GM19240 (cell line): Measurements from ENCODE around the gene AMZ2.

Experiments used
- DNase-seq: peaks from one replicate; pipeline ENCODE4 v3.0.0; 2011; ENCODE audit warnings: low spot score; ENCODE audit not compliant: insufficient read length

Gene AMZ2

DNA sequence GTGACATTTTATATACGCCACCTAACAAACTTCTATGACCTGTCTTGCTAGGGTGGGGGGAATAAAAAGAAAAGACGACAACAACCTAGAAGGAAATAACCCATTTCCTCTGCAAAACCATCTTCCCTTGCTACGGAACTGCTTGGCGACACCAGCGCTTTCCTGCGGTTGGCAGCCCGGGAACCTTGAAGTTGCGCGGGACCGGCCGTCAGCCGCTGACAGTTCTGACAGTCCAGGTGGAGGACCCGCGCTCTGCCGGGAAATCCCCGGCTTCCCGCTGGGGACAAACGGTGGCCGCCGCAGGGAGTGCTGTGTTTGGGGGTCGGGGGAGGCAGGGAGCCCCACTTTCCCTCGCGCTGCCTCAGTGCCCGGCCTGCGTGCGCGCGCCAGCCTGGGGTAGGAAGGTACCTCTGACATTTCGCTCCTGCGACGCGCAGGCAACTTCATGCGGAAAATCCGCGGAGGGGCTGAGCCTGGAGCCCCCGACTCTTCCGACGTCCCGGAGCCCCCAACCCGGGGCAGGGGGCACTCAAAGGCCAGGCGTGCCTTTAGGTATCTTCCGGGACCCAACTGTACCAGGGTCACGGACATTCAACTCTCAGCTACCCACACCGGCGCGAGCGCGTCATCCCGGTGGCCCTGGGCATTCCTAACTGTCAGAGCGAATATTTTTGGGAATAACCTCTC is 42.6 kb downstream of the AMZ2 start:
- no peak for DNase-seq

- DNase-seq = peak; percentile 63
Observed at GRCh38 chr17:68290955-68291835, 43.4 kb downstream of the AMZ2 start, which contains the start of the genes ARSG and SLC16A6. TSS of gene ARSG (plus strand) at chr17:68291495. CDS start at chr17:68307494, 15,999 bp downstream. TSS of gene SLC16A6 (minus strand) at chr17:68291127. CDS start at chr17:68278320, 12,807 bp downstream.

- peak; percentile 78 for DNase-seq
Observed at GRCh38 chr17:68291836-68292688, 44.2 kb downstream of the AMZ2 start.

- DNase-seq = no peak
Observed at GRCh38 chr17:68292689-68293040, 44.8 kb downstream of the AMZ2 start.

DNA sequence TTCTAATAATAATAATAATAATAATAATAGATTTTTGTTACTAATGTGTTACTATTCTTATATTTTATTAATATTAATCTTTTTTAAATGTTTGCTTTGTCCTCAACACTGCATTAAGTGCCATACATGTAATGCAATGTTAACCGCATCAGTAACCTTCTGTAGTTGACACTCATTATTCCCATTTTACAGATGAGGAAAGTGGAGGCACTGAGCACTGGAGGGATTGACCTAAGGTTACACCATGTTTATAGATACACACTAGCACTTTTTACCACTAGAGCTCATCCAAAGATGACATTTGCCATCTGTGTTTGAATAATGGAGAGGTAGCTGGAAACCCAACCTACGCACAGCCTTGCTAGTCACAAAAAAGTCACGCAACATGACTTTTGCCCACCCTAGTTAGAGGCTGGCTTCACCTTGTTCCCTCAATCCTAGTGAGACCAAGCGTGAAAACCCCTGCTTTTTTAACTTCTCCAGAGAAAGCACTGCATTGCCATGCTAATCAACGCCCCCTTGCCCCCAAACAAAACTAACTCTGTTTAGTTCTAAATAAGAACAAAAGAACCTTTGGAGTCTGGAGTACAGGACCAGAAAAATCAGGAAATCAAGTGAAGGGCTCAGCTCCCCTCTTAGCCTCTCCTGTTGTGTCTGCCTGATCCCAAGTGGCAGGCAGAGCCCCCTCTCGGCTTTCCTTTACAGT is 45.8 kb downstream of the AMZ2 start:
- DNase-seq = no peak

- DNase-seq = no peak
Observed at GRCh38 chr17:68294196-68294555, 46.3 kb downstream of the AMZ2 start.

- no peak for DNase-seq
Observed at GRCh38 chr17:68294617-68295016, 46.8 kb downstream of the AMZ2 start.

- DNase-seq = no peak
Observed at GRCh38 chr17:68295086-68295485, 47.2 kb downstream of the AMZ2 start.

DNA sequence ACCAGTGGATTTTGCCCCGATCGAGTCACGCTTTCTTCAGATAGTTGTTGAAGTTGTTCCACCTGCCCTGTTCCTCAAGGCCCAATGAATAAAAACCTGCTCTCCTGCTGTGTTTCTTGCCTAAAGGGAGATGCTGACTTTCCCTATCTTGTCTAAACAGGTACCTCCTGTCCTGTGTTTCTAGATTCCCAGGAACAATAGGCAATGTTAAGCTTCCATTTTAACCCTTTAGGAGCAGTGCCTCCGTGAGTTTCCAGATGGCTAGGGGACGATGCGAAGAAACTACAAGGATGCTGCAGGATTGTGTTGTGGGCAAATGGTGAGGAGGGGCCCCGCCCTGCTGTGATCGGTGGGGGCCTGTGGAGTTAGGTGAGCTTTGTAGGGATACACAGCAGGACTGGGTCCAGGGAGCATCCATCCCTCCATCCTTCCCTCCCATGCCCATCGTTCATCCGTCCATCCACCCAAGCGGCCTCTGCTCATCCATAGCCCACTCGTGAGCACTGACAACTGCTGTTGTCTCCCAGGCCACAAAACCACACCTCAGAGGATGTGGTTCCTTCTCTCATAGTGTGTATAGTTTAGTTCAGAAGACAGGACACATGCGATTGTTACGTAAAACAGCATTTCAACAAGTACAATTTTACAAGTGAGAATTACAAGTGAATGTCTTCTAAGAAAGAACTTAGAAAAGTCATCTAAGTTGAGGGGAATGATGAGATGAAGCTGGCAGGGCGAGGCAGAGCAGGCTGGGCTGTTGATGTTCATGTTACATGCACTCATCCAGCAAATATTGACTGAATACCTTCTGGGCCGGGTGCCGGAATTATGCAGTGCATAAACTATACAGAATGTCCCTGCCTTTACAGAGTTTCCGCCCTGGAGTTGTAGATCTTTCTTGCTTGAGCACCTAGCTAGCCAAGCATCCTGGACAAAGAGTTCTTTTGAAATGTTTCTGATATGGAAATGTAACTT is 48.7 kb downstream of the AMZ2 start:
- no peak for DNase-seq

DNA sequence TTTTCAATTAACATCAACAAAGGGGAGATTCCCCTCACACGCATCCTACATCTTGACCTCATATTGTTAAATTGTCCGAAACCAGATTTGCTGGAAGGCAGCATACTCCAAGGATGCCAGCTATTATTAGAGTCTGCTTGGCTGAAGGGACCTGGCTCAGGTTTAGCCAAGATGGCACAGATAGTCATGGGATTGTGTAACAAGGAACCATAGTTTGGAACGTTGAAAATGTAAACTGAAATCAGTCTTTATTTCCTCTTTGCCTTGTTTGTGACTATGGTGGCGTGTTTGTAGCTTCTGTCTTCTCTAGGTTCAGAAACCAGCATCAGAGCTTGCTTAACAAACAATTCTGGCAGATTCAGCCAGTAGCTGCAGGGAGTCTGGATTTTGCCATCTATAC is 49.4 kb downstream of the AMZ2 start:
- DNase-seq = no peak

DNA sequence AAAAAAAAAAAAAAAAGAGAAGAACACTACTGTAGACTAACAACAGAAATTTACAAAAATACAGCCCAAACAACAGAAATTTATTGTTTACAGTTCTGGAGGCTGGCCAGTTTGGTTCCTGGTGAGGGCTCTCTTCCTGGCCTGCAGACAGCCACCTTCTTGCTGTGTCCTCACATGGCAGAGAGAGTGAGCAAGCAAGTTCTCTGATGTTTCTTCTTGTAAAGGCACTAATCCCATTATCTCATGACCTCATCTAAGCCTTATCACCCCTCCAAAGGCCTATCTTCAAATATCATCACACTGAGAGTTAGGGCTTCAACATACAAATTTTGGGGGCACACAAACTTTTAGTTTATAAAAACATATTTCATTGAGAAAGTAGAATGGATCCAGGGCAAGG is 50.8 kb downstream of the AMZ2 start:
- no peak for DNase-seq

- DNase-seq = no peak
Observed at GRCh38 chr17:68299817-68300216, 52.0 kb downstream of the AMZ2 start.

DNA sequence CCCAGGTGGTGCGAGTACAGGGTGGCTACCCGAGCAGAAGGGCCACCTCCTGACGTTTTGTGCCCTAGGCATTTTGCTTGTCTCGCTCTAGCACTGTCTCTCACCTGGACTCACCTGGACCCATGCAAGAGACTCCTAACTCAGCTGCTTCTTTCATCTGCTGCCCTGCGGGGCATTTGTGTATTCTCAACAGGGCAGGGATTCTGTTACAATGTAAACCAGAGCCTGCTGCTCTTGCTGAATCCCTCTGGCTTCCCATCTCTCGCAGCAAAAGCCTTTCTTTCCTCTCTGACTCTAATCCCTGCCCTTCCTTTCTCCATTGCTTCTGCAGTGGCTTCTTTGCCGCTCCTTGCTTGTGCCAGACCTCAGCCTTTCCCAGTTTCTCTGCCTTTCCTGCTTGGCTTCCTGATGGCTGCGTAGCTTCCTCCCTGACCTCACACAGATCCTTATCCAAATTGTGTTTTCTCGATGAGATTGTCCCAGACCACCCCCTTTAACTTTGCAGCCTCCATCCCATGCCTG is 53.7 kb downstream of the AMZ2 start:
- DNase-seq = no peak

DNA sequence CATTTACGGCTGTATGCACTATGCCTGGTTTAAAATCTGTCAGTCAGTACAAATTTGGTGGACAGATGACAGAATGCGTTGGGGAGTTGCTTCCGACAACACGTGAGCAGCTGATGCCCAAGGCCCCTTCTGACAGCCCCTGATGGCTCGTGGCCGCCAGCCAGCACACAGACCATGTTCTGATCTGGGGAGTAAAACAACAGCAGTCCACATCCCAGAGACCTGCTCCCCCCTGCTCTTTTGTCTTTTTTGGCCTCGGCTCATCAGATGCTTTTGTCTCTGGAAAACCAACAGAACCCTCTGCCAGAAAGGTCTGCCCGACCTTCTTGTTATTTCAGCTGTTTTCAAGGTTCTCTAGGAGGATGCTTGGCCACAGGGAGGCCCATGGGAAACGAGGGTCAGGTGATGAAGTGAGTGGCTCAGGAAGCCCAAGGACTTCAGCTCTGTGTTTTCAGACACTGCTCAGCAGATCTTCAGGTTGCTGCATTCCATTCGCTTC is 54.3 kb downstream of the AMZ2 start:
- no peak for DNase-seq

DNA sequence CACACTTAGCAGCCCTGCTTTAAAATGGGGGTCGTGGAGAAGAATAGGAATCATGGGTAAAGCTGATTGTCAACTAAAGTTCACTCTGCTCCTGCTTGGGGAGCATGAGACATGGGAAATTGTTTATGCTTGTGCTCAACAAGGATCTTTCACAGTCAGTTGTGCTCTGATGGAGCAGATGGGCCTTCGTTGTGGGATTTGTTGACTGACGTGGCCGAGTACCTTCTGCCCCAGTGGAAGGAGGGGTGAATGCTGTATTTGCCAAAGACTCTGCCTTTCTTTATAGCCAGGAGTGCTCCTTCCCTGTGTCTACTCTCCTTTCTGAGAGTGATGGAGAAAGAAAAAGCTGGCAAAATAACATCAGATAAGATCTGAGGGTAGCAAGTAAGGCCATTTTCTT is 54.8 kb downstream of the AMZ2 start:
- DNase-seq = no peak

- no peak for DNase-seq
Observed at GRCh38 chr17:68304706-68305105, 56.9 kb downstream of the AMZ2 start.

DNA sequence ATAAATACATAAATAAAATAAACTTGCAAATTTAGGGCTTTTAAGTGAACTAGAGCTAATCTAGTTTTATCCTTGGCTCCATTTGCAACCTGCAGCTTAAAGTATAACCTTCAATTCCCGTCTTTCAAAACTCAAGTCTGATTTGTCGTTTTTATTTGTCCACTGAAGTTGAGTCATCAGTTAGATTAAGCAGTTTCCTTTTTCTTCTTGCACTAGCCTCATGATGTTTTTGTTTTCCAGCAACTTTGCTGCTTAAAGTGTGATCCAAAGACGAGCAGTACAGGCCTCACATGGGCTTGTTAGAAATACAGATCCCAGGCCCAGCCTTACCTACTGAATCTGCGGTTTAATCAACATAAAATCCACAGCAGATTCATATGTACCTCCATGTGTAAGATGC is 57.3 kb downstream of the AMZ2 start:
- no peak for DNase-seq
